B cell (primary cell): ENCODE measurements around the gene SKAP2. TPM values are rescaled to one million over a fixed set of nuclear protein-coding genes. Genes with fewer than 3 reads are reported as not detected.

ENCODE experiments used
- ATAC-seq: fragments of 200-7000 bp; cut with Tn5 transposase; one replicate; pipeline ENCODE4 v1.10.0; 2021; ENCODE audit warnings: low read depth, mild to moderate bottlenecking, moderate number of reproducible peaks, moderate library complexity
- CTCF ChIA-PET: fragments of 350-600 bp; sonication (Branson Sonifier 250); formaldehyde crosslinking; loops from one replicate; lab custom pipeline; 2021; ENCODE audit warnings: antibody characterized with exemption, inconsistent platforms; lab: Charles Lee
- POLR2A ChIA-PET: fragments of 350-600 bp; sonication (Branson Sonifier 250); formaldehyde crosslinking; loops from one replicate; lab custom pipeline; 2021; ENCODE audit warnings: antibody characterized with exemption; lab: Charles Lee
- DNase-seq: peaks from one replicate; pipeline ENCODE4 v3.0.0; 2013
- H2AFZ ChIP-seq: 2 replicates; pipeline ENCODE4 v1.6.1; 2012; ENCODE audit warnings: mild to moderate bottlenecking, low read depth, low read length; ENCODE audit not compliant: insufficient read depth, poor library complexity, severe bottlenecking
- H3K27ac ChIP-seq, 2 donors: 1 replicate in 1 of 2; 2 replicates in 1 of 2; pipeline ENCODE4 v1.5.1; 2012 to 2013; ENCODE audit warnings: low read length in 2 of 2, mild to moderate bottlenecking in 2 of 2, moderate library complexity in 1 of 2
- H3K27me3 ChIP-seq, 4 experiments: fragments of 200-600 bp in 1 of 4; sonication (generic) in 1 of 4; replicated peaks in 1 of 4; 1 replicate in 2 of 4; 2 replicates in 2 of 4; pipeline versions ENCODE4 v1.6.1 to v1.7.0; 2013 to 2016; ENCODE audit warnings: low read length in 3 of 4, mild to moderate bottlenecking in 2 of 4, mixed read lengths in 1 of 4, moderate library complexity in 1 of 4; ENCODE audit not compliant: insufficient read depth in 4 of 4, control insufficient read depth in 3 of 4; ENCODE audit errors: control extremely low read depth in 1 of 4
- H3K36me3 ChIP-seq, 2 experiments: replicated peaks in 1 of 2; 1 replicate in 1 of 2; 2 replicates in 1 of 2; pipeline versions ENCODE4 v1.6.1 to v1.7.1; 2013; ENCODE audit warnings: low read length in 1 of 2; ENCODE audit not compliant: insufficient read depth in 2 of 2, control insufficient read depth in 1 of 2; ENCODE audit errors: control extremely low read depth in 1 of 2, extremely low read depth in 1 of 2
- H3K4me1 ChIP-seq, 2 donors: fragments of 200-600 bp in 1 of 2; sonication (generic) in 1 of 2; 1 replicate in 1 of 2; 2 replicates in 1 of 2; pipeline versions ENCODE4 v1.5.1 to v1.6.1; 2013 to 2017; ENCODE audit warnings: low read length in 2 of 2; ENCODE audit not compliant: control insufficient read depth in 2 of 2, insufficient read depth in 2 of 2
- H3K4me2 ChIP-seq: replicated peaks from 2 replicates; pipeline ENCODE3; 2012; ENCODE audit warnings: mild to moderate bottlenecking, low read depth, low read length; ENCODE audit not compliant: poor library complexity, severe bottlenecking
- H3K4me3 ChIP-seq, 5 experiments: fragments of 200-600 bp in 1 of 5; sonication (generic) in 1 of 5; 1 replicate in 3 of 5; 2 replicates in 2 of 5; pipeline versions ENCODE4 v1.5.1 to v1.7.0; 2011 to 2016; ENCODE audit warnings: low read length in 4 of 5, mild to moderate bottlenecking in 4 of 5, low read depth in 2 of 5, control low read depth in 1 of 5, moderate library complexity in 1 of 5; ENCODE audit not compliant: insufficient read depth in 1 of 5; ENCODE audit errors: control extremely low read depth in 1 of 5, extremely low read depth in 1 of 5
- H3K79me2 ChIP-seq: fragments of 200-600 bp; sonication (generic); one replicate; pipeline ENCODE4 v1.6.0; 2016; ENCODE audit warnings: low read length; ENCODE audit not compliant: control insufficient read depth, insufficient read depth
- H3K9ac ChIP-seq: fragments of 200-600 bp; sonication (generic); 2 replicates; pipeline ENCODE4 v1.6.1; 2017; ENCODE audit warnings: mild to moderate bottlenecking, low read length, moderate library complexity
- H3K9me3 ChIP-seq, 3 donors: one replicate each; pipeline versions ENCODE4 v1.6.1 to v1.7.1; 2013; ENCODE audit warnings: low read length in 2 of 3; ENCODE audit not compliant: control insufficient read depth in 2 of 3, insufficient read depth in 1 of 3; ENCODE audit errors: control extremely low read depth in 1 of 3
- H4K20me1 ChIP-seq: 2 replicates; pipeline ENCODE4 v1.6.0; 2012; ENCODE audit warnings: mild to moderate bottlenecking, low read length; ENCODE audit not compliant: insufficient read depth, control insufficient read depth, poor library complexity, severe bottlenecking
- H3K27ac Mint-ChIP-seq: one replicate; pipeline ENCODE4 v1.8.0; 2021; ENCODE audit warnings: mixed read lengths
- H3K27me3 Mint-ChIP-seq: one replicate; pipeline ENCODE4 v1.8.0; 2021; ENCODE audit warnings: mixed read lengths
- H3K4me1 Mint-ChIP-seq: one replicate; pipeline ENCODE4 v1.8.0; 2021; ENCODE audit warnings: mixed read lengths
- H3K4me3 Mint-ChIP-seq: one replicate; pipeline ENCODE4 v1.8.0; 2021; ENCODE audit warnings: mixed read lengths
- H3K9me3 Mint-ChIP-seq: one replicate; pipeline ENCODE4 v1.8.0; 2022; ENCODE audit warnings: mixed read lengths; ENCODE audit not compliant: insufficient read depth
- CTCF ChIP-seq: fragments of 200-600 bp; IDR thresholded peaks from one replicate; pipeline ENCODE4 v1.8.0; 2022; ENCODE audit warnings: antibody characterized with exemption, mild to moderate bottlenecking
- EZH2 ChIP-seq: IDR thresholded peaks from 2 replicates; pipeline ENCODE4 v1.6.1; 2012; ENCODE audit warnings: borderline replicate concordance, low read depth, mild to moderate bottlenecking, moderate library complexity, low read length; ENCODE audit not compliant: insufficient read depth, poor library complexity, severe bottlenecking
- WGBS: methylation state at CpG from one replicate; pipeline ENCODE4 v1.1.5; 2013; ENCODE audit warnings: missing lambda C conversion rate; ENCODE audit not compliant: insufficient coverage; 5-methylcytosine and 5-hydroxymethylcytosine counted together
- intact Hi-C: fragments of 100-400 bp; cut with micrococcal nuclease; formaldehyde crosslinking; loops from one replicate; pipeline ENCODE4 v1.10.0; 2022
- polyA plus RNA-seq: library from polyadenylated mRNA; depleted of rRNA; stranded (reverse); fragments of >200 nt; gene quantifications from 2 replicates; pipeline ENCODE4 v1.2.3, GENCODE V29; 2012
- total RNA-seq, 2 donors: library from RNA; stranded (reverse); fragments of 120-200 nt in 1 of 2; gene quantifications; 1 replicate in 1 of 2; 2 replicates in 1 of 2; pipeline versions ENCODE4 v1.2.3 to v1.2.4, GENCODE V29; 2013 to 2022

SKAP2 gene
- total and polyA plus RNA-seq, 2 donors (not counting 1 experiment from before 2014, with no cell fraction given): 12.8 to 58.4 TPM

GRCh38 chr7:26639111-26639510, 225.3 kb downstream of the SKAP2 start:
- H4K20me1 ChIP-seq: no peaks in the 10 kb centered on the region

GRCh38 chr7:26638140-26638539, 226.2 kb downstream of the SKAP2 start:
- CTCF ChIA-PET: no interaction called here
- no peak overlapping the region for H2AFZ ChIP-seq

More at GRCh38 chr7:26639111-26639510, 225.3 kb downstream of the SKAP2 start:
- Histone ChIP-seq H3K27ac (no peak overlapping the region), H3K9ac (no peak overlapping the region), H3K4me3 (no peak overlapping the region), H2AFZ (no peak overlapping the region), H3K9me3 (no peaks in the 10 kb centered on the region), H3K4me2 (no peak overlapping the region), H3K79me2 (no peaks in the 10 kb centered on the region), H3K4me1 (no peaks in the 10 kb centered on the region), H3K36me3 (no peaks in the 10 kb centered on the region), H3K27me3 (no peaks in the 10 kb centered on the region)
- no peaks in the 10 kb centered on the region for H3K27me3 Mint-ChIP-seq
- H3K9me3 Mint-ChIP-seq: no peaks in the 10 kb centered on the region
- CTCF ChIA-PET: no interaction called here
- ATAC-seq (no peak), DNase-seq (no peak)
- WGBS: 94% methylated on average over 4 of the region's 4 CpGs
- no peak for TF ChIP-seq CTCF
- TF ChIP-seq EZH2: no peak
- intact Hi-C loops: no loop called here
- H3K4me1 Mint-ChIP-seq: no peaks in the 10 kb centered on the region
- no peak overlapping the region for H3K27ac Mint-ChIP-seq
- POLR2A ChIA-PET: no interaction called here
- no peak overlapping the region for H3K4me3 Mint-ChIP-seq

More at GRCh38 chr7:26638140-26638539, 226.2 kb downstream of the SKAP2 start:
- no peak overlapping the region for H3K4me2 ChIP-seq
- H3K9me3 Mint-ChIP-seq: no peaks in the 10 kb centered on the region
- POLR2A ChIA-PET: no interaction called here
- no peaks in the 10 kb centered on the region for H3K27me3 Mint-ChIP-seq
- TF ChIP-seq CTCF (no peak), EZH2 (no peak)
- intact Hi-C loops: no loop called here
- H3K36me3 ChIP-seq: no peaks in the 10 kb centered on the region
- no peak for DNase-seq
- H3K4me1 Mint-ChIP-seq: no peaks in the 10 kb centered on the region
- H3K4me1 ChIP-seq: no peaks in the 10 kb centered on the region
- H3K27ac ChIP-seq: no peak overlapping the region
- H3K27ac Mint-ChIP-seq: no peak overlapping the region
- no peaks in the 10 kb centered on the region for H3K79me2 ChIP-seq
- ATAC-seq: no peak
- no peaks in the 10 kb centered on the region for H3K27me3 ChIP-seq
- H3K4me3 Mint-ChIP-seq: no peak overlapping the region
- H3K9me3 ChIP-seq: no peaks in the 10 kb centered on the region
- WGBS: 89% methylated on average over 4 of the region's 14 CpGs
- H3K9ac ChIP-seq: no peak overlapping the region
- no peaks in the 10 kb centered on the region for H4K20me1 ChIP-seq
- H3K4me3 ChIP-seq: no peak overlapping the region
